GM21737 (cell line): Measurements from ENCODE around the gene ALDH4A1.
"Not testable (repeated sequence)": the region's sequence is repeated elsewhere in the genome, so short reads cannot be mapped to it uniquely, and the experiment has no call there.

ENCODE experiments used
- ATAC-seq: cut with Tn5 transposase; IDR thresholded peaks from one replicate; pipeline ENCODE4 v1.9.1; 2021; ENCODE audit warnings: mild to moderate bottlenecking, moderate library complexity; ENCODE audit not compliant: unreplicated experiment

ALDH4A1 gene

DNA sequence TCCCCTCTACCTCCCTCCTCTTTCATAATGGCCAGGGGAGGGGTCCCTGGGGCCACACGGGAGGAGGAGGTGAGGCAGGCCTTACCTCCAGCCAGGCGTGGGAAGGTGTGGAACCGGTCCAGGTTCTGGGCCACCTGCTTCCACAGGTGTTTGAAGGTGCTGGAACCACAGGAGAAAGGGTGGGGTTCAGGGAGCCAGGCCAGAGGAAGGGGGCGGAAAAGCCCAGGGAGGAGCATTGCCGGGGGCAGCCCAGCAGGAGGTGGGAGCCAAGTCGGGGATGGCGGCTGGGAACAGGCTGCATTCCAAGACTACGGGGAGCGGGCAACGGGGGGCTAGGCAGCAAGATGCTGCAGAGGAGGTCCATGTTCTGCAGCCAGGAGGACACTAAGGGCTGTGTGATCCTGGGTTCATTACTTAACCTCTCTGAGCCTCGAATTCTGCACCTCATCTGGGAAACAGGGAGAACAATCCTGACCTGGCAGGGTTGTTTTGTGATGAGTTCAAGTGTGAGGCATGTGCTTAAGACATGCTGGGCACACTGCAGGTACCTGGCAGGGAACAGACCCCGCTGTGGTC, 23.1 kb downstream of the ALDH4A1 start:
- no peak for ATAC-seq

DNA sequence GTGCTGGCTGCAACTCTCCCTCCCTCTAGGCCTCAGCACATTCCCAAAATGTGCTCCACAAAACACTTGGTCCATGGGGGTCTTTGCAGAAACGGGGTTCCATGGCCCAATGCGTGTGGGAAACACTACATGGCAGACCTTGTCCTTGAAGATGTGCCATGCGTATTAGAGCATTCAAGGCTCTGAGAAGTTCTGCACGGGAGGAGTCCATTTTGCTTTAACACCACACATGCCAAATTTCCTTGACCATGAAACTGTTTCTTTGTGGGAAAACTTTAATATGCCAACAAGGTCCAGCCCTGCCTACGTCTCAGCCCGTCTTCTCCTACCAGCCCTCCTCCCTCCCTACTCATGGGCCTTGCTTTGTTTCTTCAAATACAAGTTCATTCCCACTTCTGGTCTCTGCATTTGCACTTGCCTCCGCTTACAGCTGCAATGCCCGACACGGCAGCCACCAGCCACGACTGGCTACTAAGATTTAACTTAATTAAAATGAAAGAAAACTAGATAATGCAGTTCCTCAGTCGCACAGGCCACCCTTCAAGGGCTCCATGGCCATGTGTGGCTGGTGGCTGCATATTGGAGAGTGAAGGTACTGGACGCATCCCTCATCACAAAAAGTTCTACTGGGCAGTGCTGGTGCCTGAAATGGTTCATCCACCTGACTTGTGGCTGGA, 23.7 kb downstream of the ALDH4A1 start:
- no peak for ATAC-seq

DNA sequence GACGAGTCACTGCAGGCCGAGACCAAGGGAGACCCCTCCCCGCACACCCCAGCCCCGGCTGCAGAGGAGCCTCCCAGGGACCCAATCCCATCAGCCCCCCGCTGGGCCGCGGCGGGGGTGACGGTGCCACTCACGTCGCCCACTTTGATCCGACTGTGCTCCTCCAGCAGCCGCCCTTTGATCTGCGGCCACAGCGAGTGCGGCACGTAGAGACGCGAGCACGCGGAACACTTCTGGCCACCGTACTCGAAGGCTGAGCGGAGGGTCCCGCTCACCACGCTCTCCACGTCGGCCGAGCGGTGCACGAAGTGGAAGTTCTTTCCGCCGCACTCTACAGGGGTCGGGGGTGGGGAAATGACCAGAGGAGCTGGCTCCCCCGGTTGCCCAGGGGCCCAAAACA, 25.1 kb downstream of the ALDH4A1 start:
- ATAC-seq: no peak

DNA sequence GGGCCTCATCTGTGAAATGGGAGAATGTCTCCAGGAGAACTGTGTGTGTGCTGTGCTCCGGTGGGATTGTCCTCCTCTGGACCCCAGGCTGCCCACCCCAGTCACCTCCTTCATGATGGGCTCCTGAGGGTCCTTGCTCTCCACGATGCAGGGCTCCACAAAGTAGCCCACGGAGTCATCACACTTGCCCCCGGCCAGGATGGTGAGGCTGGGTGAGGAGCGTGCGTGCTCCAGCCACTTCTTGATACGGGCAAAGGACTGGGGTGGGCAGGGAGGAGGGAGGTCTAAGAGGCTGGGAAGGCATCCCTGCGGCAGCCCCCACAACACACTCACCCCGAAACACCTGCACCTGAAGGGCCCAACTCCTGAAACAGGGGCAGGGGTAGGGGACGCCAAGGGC, 26.1 kb downstream of the ALDH4A1 start:
- ATAC-seq: no peak

DNA sequence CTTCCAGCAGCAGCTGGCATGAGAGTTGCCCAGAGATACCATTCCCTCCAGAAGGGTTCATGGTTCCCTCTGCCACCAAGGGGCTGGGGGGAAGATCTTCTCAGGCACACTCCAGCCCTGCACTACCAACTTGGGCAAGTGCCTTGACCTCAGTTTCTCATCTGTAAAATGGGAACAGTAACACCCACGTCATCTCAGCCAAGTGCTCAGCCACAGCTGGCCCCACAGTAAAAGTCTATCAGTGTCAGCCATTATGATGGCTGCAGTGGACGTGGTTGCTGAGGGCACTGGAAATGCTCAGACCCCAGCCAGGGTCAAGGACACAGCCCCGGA, 26.6 kb downstream of the ALDH4A1 start:
- ATAC-seq: no peak

DNA sequence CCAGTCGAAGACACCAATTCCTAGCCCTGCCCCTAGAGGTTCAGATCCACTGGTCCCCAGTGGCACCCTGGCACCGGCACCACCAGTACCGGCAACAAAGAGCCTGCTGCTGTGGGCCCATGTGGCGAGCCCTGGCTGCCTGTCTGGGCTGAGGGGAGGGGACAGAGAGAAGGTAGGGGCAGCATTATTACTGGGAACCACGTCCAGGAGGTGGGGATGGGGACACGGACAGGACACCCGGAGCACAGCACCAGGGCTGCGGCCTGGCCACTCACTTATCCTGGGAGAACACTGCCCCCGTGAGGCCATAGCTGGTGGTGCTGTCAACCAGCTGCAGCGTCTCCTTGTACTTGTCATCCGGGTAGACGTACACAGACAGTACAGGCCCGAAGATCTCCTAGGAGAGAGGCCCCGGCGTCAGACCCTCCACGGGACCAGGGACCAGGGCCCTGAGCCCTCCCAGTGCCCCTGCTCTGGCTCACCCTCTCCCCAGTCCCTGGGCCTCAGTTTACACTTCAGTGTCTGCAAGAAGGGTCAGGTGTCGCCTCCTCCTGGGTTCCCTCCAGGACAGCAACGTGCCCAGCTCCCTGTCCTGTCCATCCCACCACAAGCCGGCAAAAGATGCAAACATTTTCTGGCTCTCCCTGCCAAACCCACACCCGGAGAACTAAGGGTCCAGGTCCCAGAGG, 27.1 kb downstream of the ALDH4A1 start:
- no peak for ATAC-seq

DNA sequence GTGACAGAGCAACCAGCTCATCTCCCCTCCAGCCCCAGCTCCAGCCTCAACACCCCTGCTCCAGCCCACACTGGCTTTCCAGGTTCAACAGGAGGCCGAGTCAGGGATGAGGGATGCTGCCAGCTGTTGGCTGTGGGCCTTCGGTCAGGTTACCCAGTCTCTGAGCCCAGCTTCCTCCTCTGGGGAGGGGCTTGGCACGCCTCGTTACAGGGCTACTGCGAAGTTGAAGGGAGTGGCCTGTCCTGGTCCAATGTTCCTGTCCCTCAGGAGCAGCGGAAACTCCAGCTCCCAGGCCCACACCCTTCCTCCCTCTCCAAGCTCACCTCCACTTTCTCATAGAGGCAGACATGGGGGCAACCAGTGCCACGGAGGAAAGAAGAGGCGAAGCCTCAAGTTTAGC, 27.8 kb downstream of the ALDH4A1 start:
- no peak for ATAC-seq

DNA sequence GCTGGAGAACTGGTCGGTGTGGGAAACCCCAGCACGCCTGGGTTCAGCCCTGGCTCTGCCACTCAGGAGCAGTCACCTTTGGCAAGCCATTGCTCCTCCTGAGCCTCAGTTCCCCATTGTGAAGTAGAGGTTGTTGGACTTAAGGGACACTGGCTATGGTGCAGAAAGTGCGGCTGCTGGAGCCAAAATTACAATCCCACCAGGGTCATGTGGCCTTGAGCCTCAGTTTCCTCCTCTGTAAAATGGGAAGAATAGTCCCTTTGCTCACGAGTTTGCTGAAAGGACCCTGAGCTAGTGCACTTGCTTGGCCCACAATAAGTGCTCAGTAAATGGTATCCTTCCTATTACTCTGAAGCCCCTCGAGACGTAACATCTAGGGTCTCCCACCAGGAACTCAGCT, 28.3 kb downstream of the ALDH4A1 start:
- ATAC-seq: no peak

DNA sequence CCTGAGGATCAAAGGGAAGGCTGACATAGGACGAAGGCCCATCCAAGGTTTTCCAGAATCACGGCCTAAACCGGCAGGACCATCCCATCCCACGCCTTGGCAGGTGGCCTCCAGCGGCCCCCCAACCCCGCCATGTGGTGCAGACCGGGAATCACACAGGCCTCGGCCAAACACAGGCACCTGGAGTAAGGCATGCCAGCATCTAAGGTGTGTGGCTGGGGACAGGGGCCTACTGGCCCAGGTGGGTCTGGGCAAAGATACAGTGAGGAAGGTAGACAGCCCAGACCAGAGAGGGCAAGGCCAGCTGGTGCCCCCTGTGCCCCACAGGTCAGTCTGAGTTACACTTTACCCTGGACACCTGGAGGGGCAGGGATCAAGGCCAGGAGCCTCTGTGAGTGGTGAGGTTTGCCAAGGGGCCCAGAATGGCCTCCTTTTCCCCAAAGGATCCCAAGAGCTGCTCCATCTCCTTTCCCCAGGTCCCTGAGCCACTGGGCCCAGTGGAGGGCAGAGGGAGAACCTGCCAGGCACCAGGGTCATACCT, 30.2 kb downstream of the ALDH4A1 start:
- no peak for ATAC-seq

DNA sequence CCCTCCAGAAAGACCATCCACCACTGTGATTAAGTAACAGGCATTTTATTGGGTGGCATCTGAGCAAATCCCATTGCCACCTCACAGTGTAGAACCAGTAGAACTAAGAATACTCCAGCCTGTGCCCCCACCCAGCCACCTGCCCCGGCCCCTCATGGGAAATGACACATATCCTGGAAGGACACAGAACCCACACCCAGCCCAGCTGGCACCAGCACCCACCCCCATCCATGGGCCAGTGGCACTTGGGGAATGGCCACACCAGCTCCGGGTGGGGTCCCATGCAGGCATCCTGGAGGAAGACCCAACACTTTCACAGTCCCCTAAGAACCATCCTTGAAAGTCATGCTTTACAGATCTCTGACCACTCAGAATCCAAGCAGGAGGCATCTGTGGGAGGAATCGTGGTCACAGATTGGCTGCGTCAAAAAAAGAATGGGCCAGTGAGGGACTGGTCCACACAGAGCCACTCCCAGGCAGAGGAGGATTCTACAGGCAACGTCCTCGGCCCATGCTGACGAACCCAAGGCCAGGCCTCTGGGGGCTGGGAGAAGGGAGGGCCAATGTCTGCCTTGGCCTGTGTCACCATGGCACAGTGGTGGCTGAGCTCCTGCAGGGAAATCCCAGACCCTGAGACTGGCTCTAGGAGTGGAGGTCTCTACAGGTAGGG, 30.8 kb downstream of the ALDH4A1 start:
- ATAC-seq: no peak

DNA sequence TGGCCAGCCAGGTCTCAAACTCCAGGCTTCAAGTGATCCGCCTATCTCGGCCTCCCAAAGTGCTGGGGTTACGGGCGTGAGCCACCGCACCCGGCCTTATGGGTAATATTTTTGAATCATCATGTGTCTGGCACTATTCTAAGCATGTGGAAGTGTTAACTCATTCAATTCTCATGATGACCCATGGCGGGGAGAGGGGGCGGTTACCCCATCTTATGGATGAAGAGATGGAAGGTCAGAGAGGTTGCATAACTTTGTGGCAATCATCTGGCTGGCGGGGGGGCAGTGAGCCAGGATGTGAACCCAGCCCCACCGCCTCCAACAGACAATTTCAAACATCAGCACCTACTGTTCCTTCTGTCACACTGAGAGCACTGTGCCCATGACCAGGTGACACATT, 31.4 kb downstream of the ALDH4A1 start:
- no peak for ATAC-seq

DNA sequence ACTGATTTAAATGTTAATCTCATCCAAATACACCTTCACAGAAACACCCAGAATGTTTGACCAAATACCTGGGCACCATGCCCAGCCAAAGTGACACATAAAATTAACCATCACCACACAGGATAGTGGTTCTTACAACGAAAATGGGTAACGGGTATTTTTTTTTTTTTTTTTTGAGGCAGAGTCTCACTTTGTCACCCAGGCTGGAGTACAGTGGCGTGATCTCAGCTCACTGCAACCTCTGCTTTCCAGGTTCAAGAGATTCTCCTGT, 31.8 kb downstream of the ALDH4A1 start:
- not testable (repeated sequence) for ATAC-seq

DNA sequence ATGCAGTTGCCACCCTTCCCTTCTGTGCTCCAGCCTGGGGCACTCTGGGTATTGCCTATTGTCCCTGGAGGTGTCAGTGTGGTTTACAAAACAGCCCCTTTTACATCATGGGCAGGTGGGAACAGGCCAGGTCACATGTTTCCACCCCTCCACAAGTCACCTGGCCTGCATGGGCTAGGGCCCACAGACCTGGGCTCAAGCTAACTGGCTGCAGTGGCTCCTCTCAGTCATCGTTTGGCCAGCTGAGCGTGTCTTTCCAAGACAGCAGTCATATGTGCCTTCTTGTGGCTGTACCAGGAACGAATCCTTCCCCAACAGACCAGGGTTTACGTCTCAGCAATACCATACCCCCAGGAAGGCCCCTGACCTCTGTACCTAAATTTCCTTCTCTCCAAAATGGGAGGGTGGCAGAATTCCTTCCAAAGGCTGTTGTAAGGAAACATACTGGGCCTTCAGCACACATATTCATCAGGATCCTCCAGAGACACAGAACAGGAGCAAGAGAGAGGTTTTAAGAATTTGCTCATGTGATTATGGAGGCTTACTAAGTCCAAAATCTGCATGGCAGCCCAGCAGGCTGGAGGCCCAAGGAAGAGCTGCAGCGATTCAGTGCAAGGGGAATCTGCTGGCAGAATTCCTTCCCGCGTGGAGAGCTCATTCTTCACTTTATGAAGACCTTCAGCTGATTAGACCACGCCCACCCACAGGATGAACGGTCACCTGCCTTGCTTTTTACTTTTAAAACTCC, 32.3 kb downstream of the ALDH4A1 start:
- no peak for ATAC-seq

DNA sequence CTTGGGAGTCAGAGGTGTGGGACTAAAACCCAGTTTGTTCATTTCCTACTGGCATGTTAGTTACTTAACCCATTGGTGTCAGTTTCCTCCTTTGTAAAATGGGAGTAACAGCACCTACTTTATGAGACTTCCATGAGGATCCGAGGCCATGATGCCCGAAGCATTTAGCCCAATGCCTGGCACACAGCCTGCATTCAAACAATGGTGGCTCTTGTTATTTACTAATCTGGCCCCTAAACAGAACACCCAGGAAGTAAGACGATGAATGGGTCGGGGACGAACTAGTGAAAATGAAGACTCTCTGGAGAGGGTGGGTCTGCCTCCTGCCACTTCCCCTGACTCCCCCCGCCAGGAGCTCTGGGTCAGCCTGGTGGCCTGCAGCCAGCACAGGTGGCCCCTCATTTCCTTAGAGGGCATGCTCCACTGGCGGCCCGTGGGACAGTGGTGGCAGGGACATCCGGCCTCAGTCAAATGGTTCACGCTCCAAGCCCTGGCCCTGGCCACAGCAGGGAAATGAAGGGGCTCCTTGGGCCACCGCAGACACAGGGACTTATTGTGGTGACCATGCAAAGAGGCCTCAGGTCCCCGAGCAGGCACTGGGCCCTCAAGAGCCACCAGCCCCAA, 33.4 kb downstream of the ALDH4A1 start:
- ATAC-seq: no peak

DNA sequence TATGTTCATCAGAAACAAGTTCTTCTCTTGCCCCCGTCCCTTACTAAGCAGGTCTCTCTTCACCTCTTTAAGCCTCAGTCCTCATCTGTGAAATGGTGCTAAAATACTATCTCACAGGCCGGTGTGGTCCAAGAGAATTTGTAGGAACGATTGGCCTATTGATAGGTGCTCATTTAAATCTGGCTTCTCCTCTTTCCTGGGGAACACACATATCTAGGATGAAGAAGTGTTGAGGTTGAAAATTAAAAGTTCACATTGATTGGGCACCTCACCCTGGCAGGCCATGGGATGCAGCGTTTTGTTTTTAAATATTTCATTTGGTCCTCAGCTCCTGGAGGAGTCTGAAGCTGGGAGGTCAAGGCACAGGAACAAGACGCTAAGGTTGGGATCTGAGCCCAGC, 34.0 kb downstream of the ALDH4A1 start:
- no peak for ATAC-seq

DNA sequence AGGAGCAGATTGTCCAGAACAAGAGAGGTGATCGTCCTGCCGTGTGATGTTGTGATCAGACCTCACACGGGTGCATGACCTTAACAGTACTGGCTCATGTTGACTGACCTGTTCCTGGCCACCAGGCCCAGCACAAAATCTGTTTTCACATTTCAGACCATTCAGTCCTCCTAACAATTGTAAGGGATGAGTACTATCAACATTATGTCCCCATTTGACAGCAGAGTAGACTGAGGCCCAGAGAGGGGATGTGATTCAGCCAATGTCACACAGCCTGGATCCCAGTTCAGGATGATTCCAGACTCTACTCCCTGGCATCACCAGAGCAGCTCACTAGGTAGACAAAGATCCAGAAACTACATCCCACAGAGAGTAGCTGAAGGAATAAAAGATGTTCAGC, 35.5 kb downstream of the ALDH4A1 start:
- no peak for ATAC-seq

DNA sequence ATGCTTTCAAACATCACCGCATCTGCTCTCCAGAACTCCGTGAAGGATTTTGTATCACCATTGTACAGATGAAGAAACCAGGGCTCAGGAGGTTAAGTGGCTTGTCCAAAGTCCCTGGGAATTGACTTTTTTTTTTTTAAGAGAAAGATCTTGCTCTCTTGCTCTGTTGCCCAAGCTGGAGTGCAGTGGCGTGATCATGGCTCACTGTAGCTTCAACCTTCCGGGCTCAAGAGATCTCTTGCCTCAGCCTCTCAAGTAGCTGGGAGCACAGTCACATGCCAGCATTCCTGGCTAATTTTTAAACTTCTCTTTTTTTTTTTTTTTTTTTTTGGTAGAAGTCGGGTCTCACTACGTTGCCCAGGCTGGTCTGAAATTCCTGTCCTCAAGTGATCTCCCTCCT, 36.0 kb downstream of the ALDH4A1 start:
- no peak for ATAC-seq

DNA sequence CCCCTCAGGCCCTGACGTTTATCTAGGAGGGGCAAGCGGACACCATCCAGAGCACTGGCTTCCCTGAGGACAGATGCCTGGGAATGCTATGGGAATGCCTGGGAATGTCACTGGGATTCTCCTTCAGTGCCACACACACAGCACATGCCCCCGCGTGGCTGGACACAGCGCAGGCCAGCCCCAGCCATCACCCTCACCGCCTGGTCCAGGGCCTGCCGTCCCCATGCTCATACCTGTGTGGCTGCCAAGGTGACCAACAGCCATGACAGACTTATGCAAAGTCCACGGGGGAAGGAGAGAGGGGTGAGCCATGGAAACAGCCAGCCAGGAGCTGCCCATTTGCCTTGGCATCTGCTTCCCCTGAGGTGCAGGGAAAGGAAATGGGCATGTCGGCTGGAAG, 37.2 kb downstream of the ALDH4A1 start:
- ATAC-seq: no peak

DNA sequence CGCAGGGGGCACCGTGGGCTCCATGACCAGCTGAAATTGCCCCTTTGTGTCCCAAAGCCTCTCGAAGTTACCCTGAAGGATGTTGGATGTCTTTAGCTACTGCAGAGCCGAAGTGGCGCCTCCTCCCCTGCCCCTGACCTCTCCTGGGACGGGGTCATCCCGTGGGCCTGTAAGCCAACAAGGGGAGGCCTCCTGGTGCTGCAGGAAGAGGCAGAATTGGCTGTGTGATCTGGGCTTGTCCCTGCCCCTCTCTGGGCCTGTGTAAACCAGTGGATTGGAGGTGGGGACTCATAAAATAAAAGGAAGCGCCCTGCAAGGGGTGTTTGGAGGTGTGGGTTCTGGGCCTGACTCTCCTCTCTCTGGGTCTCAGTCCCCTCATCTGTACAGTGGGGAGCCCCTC, 40.8 kb downstream of the ALDH4A1 start:
- ATAC-seq: no peak

DNA sequence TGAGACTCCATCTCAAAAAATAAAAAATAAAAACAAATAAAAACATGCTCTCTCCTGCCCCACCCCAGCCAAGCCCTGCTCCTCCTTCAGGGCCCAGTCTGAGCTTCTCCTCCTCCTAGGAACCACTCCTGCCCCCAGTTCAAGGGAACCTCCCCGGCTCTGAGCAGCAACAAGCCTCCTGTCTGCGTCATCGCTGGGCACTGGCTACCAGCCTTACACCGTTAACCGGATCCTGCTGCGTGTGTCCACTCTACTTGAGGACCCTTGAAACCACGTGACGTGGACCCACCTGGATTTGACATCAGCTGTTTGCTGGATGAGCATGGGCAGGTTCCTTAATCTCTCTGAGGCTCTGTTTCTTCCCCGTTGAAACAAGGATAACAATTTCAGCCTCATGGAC, 41.3 kb downstream of the ALDH4A1 start:
- ATAC-seq: no peak

DNA sequence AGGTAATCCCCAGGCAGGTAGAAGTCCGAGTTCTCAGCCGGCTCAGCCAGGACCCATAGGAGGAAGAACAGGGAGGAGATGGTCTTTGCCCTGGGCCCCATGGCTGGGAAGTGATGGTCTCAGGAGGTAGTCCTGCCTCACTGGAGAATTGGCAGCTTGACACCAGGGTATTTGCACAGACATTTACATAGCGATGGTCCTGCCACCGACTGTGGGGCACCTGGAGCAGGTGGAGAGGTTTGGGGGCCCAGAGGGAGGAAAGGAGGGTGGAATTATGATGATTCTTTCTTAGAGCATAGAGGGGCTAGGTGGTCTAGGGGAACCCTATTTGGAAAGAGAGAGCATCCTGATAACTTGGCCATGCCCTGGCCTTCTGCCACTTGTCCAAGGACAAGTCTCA, 42.8 kb downstream of the ALDH4A1 start, which contains the start of gene TAS1R2:
Gene TAS1R2, minus strand, starts transcription at position 101 of the 400 bp plus-strand sequence. Its CDS starts 0 bp downstream, at position 101.
- ATAC-seq: no peak
